ENCODE measurements around the gene IGSF21. TPM values are rescaled to one million over a fixed set of nuclear protein-coding genes. Genes with fewer than 3 reads are reported as not detected.

The IGSF21 gene
- total RNA-seq, 4 donors from 2014 or later = not detected

DNA sequence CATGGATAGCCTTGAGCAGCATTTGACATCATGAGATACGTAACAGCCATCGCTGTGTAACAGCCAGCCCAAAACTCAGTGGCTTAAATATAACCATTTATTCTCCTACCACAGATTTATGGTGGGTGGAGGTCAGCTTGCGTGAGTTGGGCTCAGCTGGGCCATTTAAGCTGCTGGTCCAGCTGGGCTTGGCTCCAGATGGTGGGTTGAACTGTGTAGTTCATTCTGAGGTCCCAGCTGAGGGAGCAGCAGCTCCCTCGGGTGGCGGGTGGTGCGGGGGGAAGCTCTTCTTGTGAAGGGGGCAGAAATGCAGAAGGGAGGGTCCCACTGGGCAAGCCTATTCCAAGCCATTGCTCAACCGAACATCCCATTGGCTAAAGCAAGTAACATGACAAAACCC, 75.9 kb downstream of the IGSF21 start:
- no peak for TF ChIP-seq POLR2A (IDR thresholded peaks at IDR 0.05)
- TF ChIP-seq, protein P1, sequence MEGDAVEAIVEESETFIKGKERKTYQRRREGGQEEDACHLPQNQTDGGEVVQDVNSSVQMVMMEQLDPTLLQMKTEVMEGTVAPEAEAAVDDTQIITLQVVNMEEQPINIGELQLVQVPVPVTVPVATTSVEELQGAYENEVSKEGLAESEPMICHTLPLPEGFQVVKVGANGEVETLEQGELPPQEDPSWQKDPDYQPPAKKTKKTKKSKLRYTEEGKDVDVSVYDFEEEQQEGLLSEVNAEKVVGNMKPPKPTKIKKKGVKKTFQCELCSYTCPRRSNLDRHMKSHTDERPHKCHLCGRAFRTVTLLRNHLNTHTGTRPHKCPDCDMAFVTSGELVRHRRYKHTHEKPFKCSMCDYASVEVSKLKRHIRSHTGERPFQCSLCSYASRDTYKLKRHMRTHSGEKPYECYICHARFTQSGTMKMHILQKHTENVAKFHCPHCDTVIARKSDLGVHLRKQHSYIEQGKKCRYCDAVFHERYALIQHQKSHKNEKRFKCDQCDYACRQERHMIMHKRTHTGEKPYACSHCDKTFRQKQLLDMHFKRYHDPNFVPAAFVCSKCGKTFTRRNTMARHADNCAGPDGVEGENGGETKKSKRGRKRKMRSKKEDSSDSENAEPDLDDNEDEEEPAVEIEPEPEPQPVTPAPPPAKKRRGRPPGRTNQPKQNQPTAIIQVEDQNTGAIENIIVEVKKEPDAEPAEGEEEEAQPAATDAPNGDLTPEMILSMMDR (IDR thresholded peaks at IDR 0.05) = no peak
- DNase-seq = no peak
- Histone ChIP-seq H3K4me3 (no peak overlapping the region), H3K9me3 (no peaks in the 10 kb centered on the region), H3K27me3 (no peaks in the 10 kb centered on the region), H3K36me3 (no peaks in the 10 kb centered on the region), H3K4me1 (no peaks in the 10 kb centered on the region), H3K27ac (no peak overlapping the region)

DNA sequence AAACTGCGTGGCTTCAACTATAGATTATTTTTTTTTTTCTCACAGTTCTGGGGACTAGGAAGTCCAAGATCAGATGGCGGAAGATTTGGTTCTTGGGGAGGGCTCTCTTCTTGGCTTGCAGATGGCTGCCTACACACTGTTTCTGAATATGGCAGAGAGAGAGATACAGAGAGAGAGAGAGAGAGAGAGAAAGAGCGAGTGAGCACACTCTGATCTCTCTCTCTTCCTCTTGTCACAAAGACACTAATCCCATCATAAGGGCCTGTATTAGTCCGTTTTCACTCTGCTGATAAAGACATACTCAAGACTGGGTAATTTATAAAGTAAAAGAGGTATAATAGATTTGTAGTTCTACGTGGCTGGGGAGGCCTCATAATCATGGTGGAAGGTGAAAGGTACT, 79.5 kb downstream of the IGSF21 start:
- no peaks in the 10 kb centered on the region for H3K9me3 ChIP-seq
- no peak overlapping the region for H3K27ac ChIP-seq
- DNase-seq = no peak
- no peaks in the 10 kb centered on the region for H3K4me1 ChIP-seq
- no peak overlapping the region for H3K4me3 ChIP-seq
- TF ChIP-seq, protein P1 (IDR thresholded peaks at IDR 0.05) = no peak
- no peak for TF ChIP-seq POLR2A (IDR thresholded peaks at IDR 0.05)
- no peaks in the 10 kb centered on the region for H3K27me3 ChIP-seq
- no peaks in the 10 kb centered on the region for H3K36me3 ChIP-seq

DNA sequence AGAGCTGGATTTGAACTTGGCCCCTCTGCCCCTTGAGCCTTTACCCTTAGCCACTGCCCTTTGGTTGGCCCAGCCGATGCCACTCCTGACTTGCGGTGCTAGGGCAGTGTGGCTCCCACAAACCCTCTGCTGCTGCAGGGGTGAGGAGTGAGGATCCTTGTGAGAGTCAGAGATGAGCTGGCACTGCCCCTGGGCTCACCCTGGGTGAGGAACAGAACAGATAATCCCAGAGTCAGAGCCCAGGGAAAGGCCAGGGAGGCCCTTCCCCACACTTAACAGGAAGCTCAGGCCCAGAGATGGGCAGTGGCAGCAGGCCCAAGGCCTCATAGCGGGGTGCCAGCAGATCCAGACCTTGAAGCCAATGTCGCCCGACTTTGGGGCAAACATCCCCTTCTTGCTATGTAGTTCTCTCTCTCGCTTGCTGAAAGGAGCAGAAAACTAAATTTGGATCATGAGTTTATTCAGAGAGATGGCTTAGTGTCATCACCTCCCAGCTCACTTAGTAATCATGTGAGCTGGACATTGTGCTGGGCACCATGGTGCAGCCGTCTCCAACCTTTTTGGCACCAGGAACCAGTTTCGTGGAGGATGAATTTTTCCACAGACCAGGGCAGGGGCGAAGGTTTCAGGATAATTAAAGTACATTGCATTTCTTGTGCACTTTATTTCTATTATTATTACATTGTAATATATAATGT, 81.4 kb downstream of the IGSF21 start:
- H3K4me3 ChIP-seq = no peak overlapping the region
- no peak overlapping the region for H3K27ac ChIP-seq
- H3K36me3 ChIP-seq = no peaks in the 10 kb centered on the region
- no peak for DNase-seq
- no peaks in the 10 kb centered on the region for H3K9me3 ChIP-seq
- no peak for TF ChIP-seq POLR2A (IDR thresholded peaks at IDR 0.05)
- TF ChIP-seq, protein P1 (IDR thresholded peaks at IDR 0.05) = no peak
- no peaks in the 10 kb centered on the region for H3K27me3 ChIP-seq
- H3K4me1 ChIP-seq = no peaks in the 10 kb centered on the region

DNA sequence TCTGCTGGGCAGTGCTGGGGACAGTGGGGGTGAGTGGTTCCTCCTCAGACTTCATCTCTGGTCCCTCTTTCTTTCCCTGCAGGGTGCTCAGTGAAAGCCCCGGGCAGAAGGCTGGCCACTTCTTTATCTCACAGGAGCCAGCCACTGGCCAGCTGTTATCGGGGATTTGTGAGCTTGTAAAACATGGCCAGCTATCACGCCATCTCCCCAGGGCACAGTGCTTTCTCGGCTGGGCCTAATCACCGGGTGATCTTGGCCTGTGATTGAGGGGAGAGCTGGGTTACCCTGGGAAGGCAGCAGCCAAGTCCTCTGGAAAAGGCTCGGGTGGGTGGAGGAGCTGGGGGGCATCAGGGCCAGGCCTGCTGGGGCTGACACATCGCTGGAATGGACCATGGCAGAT, 83.0 kb downstream of the IGSF21 start:
- H3K4me1 ChIP-seq = no peaks in the 10 kb centered on the region
- DNase-seq = no peak
- H3K4me3 ChIP-seq = no peak overlapping the region
- no peak overlapping the region for H3K27ac ChIP-seq
- H3K9me3 ChIP-seq = no peaks in the 10 kb centered on the region
- no peaks in the 10 kb centered on the region for H3K36me3 ChIP-seq
- TF ChIP-seq POLR2A (IDR thresholded peaks at IDR 0.05) = no peak
- TF ChIP-seq, protein P1 (IDR thresholded peaks at IDR 0.05) = no peak
- no peaks in the 10 kb centered on the region for H3K27me3 ChIP-seq

DNA sequence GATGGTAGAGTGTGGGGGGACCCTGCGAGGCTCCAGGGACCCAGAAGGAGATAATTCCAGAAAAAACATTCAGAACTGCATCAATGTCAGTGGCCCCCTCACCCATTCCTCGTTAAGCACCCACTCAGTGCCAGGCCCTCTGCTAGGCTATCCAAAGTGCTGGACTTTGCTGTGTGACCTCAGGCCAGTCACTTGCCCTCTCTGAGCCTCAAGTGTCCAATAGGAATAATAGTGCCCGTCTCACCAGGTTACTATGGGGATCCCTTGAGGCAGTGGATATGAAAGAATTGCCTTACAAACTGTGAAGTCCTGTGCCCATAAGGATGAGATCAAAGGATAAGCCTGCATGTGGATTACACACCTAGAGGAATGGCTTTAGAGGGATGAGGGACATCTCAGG, 83.4 kb downstream of the IGSF21 start:
- Histone ChIP-seq H3K4me1 (no peaks in the 10 kb centered on the region), H3K4me3 (no peak overlapping the region), H3K27me3 (no peaks in the 10 kb centered on the region), H3K9me3 (no peaks in the 10 kb centered on the region), H3K27ac (no peak overlapping the region), H3K36me3 (no peaks in the 10 kb centered on the region)
- no peak for DNase-seq
- TF ChIP-seq POLR2A (IDR thresholded peaks at IDR 0.05) = no peak
- TF ChIP-seq, protein P1 (IDR thresholded peaks at IDR 0.05) = no peak
